Stimulated activated CD8-positive, alpha-beta memory T cell treated with anti-CD3 and anti-CD28 coated beads, Interleukin-12 subunit alpha, Interleukin-12 subunit beta, amount 100 ng/mL, for 24 hours (primary cell): Measurements from ENCODE around the gene MLYCD.

Source experiments
- DNase-seq: peaks from one replicate; pipeline ENCODE4 v3.0.0-alpha.2; 2020; ENCODE audit errors: extremely low read depth

MLYCD gene

GRCh38 chr16:83899272-83899897, 470 bp downstream of the MLYCD start:
- peak; percentile 5 for DNase-seq

GRCh38 chr16:83899978-83900377, 1.1 kb downstream of the MLYCD start:
- DNase-seq: no peak

DNA sequence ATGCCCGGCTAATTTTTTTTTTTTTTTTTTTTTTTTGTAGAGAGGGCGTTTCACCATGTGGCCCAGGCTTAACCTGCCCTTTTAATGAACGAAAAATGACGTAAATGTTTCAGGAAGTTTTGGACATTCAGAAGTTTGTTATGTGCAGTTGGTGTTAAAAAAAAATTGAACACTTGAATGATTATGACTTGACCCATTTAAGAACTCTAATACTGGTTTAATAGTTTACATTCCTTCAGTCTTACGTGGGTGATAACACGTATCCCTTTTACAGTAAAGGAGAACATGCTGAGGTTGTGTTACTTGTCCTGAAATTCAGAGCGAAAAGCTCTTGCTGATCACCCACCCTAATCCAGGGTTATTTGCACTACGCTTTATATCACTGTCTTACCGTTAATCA, 1.7 kb downstream of the MLYCD start:
- no peak for DNase-seq

GRCh38 chr16:83901101-83901500, 2.2 kb downstream of the MLYCD start:
- no peak for DNase-seq

GRCh38 chr16:83903751-83904150, 4.8 kb downstream of the MLYCD start:
- no peak for DNase-seq

GRCh38 chr16:83906683-83907082, 7.8 kb downstream of the MLYCD start:
- no peak for DNase-seq

- DNase-seq: no peak
These were observed 8.2 kb downstream of the MLYCD start for GRCh38 chr16:83907111-83907510.

DNA sequence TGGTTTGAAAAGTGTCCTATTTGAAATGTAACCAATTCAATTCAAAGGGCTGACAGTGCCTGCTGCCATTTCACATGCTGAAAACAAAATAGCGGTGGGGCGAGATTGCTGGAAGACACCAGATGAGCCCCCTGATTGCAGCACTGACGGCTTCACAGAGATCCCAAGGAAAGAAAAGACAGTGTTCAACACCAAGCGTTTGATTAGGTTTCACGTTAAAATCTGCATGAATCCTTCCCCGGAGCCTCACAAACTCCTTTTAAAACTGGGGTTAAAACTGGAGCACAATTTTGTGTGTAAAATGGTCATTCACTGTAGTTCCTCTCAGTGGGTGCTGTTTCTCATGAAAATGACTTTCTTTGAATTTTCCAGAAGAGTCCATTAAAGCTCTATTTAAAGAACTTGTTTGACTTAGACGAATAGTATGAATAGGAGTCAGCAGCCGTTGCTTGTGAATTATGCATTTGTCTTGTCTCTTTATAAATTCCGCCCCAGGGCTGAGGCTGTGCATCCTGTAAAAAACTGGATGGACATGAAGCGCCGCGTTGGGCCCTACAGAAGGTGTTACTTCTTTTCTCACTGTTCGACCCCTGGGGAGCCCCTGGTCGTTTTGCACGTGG, 8.8 kb downstream of the MLYCD start:
- no peak for DNase-seq

DNA sequence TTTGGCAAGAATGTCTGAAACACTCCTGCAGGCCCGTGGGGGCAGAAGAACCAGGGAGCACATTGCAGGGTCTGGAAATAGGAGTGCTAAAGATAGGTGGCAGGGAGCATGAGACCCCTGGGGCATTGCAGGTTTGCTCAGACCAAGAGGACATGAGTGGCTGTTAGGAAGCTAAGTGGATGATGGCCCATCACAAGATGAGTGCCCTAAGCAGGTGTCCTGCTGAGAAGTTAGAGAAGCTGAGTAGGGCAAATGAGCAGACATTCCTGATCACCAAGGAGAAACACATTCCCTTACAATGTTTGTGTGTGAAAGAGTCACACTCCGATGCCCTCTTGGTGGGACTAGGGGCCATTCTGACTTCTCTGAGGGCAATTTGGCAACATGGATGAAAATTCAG, 9.9 kb downstream of the MLYCD start:
- no peak for DNase-seq

- no peak for DNase-seq
These were observed 12.4 kb downstream of the MLYCD start for GRCh38 chr16:83911290-83911689.

DNA sequence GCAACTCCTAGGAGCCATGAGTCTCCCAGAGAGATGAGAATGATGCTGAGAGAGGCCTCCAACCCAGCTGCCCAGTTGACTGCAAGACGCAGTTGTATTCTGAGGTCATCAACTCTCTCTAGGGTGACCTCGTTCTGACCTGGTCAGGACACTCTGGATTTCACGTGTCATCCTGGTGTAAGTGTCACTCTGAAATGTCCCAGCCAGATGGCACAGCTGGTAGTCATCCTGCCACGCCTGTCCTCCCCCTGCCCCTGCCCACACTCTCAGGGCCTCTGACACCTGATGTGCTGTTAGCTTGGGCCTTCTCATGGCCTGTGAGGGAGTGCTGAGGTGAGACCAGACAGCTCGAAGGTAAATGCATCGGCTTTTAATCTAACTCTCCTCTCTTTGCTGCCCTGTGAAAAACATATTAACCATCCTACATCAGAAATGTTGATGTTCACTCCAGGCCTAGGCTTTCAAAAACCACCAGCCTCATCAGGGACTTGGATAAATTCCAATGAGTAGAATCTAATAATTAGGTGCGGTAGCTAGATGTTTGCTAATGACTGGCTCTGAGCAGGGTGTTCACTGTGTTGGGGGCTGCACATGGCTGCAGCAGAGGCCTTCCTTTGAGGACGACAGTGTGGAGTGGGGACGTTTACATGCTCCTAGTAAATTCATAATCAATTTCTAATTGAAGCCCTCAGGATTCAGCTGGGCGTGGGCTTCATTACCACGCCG, 13.8 kb downstream of the MLYCD start:
- DNase-seq: no peak

- no peak for DNase-seq
These were observed 14.3 kb downstream of the MLYCD start for GRCh38 chr16:83913245-83913633.

DNA sequence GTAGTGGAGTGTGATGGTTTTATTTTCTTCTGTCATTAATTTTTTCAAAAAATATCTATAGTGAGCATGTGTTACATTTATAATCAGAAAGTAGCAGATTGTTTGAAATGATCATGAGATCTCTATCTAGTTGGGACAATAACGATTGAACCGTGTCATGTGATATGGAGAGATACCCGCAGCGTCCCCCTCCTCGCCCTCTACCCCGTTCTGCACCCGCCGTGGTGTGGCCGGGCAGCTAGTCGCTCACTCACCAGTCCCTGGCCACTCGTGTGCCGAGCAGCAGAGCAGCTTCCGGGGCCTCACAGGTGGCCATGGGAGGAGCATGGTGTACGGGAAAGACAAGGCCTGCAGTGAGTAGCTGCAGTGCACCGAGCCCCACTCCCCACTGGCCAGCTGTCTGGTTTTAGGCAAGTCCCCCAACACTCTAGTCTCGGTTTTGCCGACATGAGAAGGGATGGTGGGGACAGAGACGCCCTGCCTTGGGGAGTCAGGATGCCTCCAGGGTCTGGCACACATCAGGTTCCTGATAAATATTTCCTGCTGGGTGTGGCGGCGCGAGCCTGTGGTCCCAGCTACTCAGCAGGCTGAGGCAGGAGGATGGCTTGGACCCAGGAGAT, 15.3 kb downstream of the MLYCD start:
- no peak for DNase-seq

DNA sequence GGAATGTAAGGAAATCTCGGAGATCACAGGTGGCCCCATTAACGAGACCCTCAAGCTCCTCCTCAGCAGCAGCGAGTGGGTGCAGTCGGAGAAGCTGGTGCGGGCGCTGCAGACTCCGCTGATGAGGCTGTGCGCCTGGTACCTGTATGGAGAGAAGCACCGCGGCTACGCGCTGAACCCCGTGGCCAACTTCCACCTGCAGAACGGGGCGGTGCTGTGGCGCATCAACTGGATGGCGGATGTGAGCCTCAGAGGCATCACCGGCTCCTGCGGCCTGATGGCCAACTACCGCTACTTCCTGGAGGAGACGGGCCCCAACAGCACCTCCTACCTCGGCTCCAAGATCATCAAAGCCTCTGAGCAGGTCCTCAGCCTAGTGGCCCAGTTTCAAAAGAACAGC, 16.2 kb downstream of the MLYCD start:
- DNase-seq: no peak

GRCh38 chr16:83915491-83915890, 16.6 kb downstream of the MLYCD start:
- no peak for DNase-seq

DNA sequence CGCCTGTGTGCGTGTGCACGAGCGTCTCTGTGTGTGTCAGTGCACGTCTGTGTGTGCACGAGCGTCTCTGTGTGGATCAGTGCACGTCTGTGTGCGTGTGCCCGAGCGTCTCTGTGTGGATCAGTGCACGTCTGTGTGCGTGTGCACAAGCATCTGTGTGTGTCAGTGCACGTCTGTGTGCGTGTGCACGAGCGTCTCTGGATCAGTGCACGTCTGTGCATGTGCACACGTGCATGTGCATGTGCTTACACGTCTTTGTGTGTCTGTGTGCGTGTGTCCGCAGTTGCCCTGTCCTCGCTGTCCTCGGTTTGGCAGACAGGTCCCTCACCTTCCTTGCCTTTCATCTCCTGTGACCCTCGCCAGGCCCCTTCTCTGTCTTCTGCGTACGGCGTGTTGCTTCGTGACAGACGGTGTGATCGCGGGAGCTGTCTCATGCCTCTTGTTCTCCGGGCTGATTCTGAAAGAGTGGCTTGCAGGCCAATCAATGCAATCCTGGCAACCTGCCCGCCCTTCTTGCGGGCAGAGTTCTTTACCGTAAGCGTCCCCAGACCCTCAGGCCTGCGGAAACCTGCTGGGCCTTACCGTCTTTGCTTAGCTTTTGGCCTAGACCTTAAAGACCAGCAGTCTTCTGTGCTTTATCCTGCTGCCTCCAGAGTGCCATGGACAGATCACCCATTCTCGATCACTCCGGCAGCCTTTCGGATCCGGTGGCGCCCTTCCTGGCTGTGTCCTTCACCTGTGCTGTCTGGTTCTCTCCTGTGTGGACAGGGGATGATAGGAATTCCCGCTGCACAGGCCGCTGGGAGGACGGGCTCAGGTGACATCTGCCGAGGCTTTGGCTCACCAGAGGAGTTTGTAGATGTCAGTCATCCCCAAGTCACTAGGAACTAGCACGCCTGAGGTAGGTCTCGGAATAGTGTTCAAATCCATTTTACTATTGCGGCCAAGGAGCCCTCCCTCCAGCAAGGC, 18.5 kb downstream of the MLYCD start:
- no peak for DNase-seq

DNA sequence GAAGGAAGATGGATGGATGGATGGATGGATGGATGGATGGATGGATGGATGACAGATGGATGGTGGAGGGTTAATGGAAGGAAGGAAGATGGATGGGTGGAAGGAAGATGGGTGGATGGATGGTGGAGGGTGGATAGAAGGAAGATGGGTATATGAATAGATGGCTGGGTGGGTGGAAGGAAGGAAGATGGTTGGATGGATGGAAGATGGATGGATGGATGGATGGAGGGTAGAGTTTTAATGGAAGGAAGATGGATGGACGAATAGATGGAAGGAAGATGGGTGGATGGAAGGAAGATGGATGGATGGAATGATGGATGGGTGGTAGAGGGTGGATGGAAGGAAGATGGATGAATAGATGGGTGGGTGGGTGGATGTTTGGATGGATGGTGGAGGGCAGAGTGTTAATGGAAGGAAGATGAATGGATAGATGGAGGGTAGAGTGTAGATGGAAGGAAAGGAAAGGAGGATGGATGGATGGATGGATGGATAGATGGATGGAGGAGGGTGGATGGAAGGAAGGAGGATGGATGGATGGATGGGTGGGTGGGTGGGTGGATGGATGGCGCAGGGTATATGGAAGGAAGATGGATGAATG, 22.1 kb downstream of the MLYCD start:
- DNase-seq: no peak

- no peak for DNase-seq
These were observed 24.9 kb downstream of the MLYCD start for GRCh38 chr16:83923581-83924365.

- no peak for DNase-seq
These were observed 25.8 kb downstream of the MLYCD start for GRCh38 chr16:83924686-83925085.

DNA sequence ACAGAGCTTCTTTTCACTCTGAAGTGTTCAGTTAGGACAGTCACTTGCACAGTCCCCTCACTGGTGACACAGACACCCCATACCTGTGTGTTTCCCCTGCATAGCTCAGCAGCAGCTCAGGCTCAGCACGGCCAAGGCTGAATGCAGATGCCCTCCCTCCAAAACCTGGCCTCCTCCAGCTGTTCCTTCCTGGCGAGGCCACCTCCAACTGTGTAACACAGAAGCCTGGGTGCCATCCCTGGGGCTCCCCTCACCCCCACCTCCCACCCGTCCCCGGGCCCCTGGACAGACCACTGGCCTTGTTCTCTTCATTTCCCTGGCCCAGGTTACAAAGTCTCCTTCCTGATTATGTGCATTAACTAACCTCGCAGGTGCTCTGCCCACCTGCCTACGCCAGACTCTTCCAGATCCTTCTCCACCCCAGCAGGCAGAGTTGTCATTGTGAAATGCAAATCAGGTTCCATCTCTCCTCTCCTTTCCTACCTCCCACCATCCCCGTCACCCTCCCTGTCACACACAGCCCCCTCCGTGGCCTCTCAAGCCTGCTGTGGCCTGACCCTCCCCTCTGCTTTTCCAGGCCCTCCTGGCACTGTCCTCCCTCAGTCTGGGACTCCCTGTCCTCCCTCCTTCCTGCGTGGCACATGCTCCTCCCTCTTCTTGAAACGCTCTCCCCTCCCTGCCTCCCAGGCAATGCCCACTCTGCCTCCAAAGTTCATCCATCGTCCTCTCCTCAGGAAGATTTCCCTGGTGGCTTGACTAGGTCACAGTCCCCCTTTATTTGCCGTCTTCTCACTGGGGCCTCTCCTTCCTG, 26.4 kb downstream of the MLYCD start:
- DNase-seq: no peak
